ENCODE results near the gene GCDH.
A peak's percentile ranks its signal among the peaks of the same experiment; 100 is the strongest.
"Not testable (repeated sequence)": the region's sequence is repeated elsewhere in the genome, so short reads cannot be mapped to it uniquely, and the experiment has no call there.

Gene GCDH

DNA sequence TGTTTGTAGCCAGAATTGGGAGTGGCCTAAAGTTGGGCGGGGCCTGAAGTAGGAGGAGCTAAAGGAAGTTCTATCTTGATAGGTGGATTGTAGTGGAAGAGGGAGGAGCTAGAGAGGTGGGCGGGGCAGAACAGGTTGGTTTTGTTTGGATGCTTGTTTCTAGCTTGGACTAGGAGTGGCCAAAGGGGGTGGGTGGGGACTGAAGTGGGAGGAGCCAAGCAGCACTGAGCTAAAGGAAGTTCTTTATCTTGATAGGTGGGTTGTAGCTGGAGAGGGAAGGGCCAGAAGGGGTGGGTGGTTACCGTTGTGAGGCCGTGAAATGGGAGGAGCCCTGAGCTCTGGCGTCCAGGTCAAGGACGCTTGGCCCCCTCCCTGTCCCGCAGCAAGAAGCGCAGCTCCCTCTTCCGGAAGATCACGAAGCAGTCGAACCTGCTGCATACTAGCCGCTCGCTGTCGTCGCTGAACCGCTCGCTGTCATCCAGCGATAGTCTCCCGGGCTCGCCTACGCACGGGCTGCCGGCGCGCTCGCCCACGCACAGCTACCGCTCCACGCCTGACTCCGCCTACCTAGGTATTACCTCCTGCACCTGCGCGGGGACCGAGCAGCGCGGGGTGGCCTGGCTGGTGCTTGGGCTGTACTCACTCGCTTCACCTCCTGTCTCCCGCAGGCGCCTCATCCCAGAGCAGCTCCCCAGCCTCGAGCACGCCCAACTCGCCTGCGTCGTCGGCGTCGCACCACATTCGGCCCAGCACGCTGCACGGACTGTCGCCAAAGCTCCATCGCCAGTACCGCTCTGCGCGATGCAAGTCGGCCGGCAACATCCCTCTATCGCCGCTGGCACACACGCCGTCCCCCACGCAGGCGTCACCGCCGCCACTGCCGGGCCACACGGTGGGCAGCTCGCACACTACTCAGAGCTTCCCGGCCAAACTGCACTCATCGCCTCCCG is 17.7 kb upstream of the GCDH start:
- DNase-seq: no peak

DNA sequence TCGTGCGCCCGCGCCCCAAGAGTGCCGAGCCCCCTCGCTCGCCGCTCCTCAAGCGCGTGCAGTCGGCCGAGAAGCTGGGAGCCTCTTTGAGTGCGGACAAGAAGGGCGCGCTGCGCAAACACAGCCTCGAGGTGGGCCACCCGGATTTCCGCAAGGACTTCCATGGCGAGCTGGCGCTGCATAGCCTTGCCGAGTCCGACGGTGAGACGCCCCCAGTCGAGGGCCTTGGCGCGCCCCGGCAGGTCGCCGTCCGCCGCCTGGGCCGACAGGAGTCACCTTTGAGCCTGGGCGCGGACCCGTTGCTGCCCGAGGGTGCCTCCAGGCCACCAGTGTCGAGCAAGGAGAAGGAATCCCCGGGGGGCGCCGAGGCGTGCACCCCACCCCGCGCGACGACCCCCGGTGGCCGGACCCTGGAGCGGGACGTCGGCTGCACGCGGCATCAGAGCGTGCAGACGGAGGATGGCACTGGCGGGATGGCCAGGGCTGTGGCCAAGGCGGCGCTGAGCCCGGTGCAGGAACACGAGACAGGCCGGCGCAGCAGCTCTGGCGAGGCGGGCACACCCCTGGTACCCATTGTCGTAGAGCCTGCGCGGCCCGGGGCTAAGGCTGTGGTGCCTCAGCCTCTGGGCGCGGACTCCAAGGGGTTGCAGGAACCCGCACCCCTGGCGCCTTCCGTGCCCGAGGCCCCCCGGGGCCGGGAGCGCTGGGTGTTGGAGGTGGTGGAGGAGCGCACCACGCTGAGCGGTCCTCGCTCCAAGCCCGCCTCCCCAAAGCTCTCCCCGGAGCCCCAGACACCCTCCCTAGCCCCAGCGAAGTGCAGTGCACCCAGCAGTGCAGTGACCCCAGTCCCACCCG is 16.8 kb upstream of the GCDH start:
- no peak for DNase-seq

DNA sequence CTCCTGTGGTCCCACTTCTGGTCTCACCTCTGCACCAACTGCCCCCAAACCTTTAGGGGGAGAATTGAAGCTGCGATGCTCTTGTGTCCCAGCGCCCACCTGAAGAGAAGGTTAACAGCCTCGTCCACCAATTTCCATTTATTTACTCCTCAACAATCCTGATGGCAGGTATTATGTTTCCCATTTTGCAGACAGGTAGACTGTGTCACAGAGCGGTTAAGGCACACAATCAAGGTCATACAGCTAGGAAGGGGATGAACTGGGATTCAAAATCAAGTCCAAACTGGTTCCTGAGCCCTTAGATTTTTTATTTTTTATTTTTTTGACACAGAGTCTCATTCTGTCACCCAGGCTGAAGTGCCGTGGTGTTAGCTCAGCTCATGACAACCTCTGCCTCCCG is 15.9 kb upstream of the GCDH start:
- DNase-seq: no peak

DNA sequence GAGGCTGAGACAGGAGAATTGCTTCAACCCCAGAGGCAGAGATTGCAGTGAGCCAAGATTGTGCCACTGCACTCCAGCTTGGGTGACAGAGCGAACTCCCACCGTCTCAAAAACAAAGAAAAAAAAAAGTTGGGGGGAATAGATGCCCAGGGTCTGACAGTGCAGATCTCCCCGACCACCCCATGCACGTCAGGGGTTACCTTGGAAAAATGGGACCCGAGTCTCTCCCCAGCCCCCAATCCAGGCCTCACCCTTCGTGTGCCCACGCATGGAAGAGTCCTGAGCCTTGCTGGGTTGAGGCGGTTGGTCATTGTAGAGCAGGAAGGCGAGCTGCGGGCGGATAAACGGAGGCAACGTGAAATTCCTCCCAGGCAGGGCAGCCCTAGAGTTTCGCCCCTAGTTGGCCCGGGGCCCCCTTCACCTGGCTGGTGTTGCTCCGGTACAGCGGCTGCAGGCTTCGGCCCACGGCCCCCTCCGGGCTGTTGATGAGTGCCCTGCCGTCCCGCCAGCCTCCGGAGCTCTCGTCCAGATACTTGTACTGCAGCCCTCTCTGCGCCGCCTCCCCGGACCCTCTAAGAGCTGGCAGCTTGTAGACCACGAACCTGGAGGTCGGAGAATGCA is 10.3 kb upstream of the GCDH start:
- no peak for DNase-seq

DNA sequence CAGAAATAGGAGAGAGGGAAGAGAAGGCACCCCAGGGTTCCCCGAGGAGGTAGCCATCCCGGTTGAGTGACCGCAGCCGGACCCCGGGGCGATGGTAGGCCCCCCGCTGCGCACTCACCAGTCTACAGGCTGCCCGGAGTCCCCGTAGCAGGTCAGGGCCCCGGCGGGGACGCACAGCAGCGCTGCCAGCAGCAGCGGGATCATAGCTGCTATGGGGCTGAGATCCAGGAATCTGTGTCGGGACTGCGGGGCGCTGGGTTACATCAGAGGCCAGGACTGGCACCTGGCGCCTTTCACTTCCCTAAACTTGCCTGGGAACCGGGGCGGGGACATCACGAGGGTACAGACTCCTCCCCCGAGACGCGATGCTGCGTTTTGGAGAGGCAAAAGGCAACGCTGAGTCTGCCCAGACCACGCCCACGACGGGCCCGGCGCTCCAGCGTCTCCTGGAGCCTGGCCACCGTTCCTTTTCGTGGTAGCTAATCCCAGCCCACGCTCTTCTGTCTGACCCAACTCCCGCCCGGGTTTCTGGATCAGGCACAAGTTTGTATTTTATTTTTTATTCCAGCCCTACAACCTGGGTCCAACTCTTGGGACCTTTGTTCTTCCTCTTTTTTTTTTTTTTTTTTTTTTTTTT is 9.7 kb upstream of the GCDH start, which contains the start of gene DNASE2:
TSS of gene DNASE2 (minus strand) at position 278 of the 637 bp plus-strand sequence. CDS start at position 204, 74 bp downstream.
- DNase-seq: peak; percentile 69

DNA sequence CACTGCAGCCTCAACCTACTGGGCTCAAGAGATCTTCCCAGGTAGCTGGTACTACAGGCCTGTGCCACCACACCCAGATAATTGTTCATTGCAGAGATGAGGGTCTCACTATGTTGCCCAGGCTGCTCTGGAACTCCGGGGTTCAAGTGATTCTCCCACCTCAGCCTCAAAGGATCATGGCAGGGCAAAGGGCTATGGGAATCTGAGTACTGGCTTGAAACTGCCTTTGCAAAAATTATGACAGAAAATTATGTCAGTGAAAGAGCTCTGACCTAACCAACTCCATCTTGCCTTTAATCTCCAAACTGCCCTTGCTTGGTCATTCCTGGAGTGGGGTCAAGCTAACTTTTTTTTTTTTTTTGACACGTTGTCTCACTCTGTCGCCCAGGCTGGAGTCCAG is 8.4 kb upstream of the GCDH start:
- no peak for DNase-seq

DNA sequence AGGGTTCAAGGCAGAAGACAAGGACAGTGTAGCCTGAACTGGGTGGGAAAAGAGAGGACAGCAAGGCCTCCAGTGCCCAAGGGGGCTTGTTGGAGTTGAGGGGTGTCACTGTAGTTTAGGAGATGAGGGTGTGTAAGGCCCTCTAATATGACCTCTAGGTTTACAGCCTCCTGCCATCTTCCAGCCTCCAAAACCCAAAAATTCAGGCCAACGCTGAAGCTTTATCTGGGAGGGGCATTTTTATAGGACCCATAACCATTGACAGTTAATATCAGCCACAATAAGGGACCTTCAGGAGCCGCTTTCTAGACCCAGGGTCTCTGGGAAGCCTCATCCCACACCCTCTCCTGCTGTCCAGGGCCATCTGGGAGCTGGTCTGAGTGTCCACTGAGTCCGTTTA is 6.8 kb upstream of the GCDH start:
- no peak for DNase-seq

DNA sequence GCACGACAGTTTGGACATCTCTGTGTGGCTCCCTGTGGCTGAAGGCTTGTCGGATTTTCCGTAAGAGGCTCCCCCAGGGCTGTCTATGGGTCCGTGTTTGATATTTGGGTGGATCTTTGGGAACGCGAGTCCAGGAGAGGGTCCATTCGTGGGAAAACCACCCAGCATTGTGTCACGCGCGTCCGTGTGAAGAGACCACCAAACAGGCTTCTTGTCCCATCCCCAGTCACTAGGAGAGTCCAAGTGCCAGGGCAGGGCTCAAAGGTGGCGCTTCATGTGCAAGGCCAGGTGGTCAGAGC is 6.4 kb upstream of the GCDH start:
- DNase-seq: no peak

DNA sequence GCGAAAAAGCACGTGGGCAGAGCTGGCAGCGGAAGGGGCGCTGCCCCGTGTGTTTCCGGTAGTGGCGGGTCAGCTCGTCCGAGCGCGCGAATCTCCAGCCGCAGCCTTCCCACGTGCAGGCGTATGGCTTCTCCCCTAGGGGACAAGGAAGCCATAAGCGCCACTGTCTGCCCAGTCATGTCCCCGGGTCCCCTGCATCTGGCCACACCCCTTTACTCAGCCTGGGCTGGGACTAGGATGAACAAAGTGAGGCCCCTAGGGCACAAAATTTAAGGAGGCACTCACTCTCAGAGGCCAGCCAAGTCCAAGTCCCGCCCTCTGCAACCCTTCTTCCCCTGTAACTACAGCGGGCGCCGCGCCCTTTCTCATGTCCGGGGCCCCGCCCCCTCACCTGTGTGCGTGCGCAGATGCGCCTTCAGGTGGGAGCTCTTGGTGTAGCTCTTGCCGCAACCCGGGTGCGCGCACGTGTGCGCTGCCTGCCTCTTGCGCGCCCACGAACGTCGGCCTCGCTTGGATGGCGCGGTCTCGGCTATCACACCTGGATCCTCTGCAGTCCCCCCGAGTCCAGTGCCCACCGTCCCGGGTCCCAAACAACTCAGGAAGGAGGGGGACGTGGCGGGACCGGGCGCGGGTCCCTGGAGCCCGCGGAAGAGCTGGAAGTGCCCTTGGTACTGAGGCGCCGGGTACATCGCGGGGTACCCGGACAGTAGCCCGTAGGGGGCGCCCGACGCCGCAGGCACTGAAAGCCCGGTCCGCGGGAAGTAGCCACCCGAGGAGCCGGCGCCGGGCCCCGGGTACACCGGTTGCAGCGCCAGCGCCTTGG is 5.8 kb upstream of the GCDH start:
- no peak for DNase-seq

DNA sequence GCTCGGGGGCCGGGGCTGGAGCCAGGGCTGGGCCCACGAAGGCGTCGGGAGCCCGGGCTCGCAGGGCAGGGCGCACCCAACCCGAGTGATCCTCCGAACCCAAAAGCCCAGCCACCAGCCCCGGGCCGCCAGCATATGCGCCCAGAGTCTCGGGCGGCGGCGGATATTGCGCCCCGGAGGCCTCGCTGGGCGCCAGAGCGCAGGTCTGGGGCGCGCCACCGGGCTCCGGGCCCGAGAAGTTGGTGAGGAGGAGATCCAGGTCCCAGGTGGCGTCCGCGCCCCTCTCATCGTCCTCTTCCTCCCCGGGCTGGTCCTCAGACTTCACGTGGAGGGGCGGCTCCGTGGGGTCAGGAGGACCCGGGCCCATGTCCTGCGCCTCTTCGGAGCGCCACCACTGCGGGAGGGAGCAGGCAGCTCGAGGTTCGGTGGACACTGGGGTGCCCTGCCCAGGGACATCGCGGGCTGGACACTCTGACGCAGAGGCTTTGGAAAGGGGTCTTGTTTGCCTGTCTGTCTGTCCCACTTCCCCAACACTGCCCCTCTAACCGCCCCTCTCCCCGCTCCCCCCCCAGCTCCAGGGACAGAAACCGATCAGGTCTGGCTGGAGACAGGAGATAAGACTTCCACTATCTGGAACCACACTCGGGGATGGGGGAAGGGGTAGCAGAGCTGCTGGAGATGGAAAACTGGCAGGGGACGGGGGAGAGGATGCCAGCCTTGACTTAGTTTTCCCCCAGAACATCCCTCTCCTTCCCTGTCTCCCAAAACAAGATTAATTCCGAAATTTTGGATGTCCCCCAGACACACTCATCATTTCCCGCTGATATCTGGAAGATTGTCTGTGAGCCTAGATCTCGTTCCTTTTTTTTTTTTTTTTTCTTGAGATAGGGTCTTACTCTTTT is 5.0 kb upstream of the GCDH start:
- no peak for DNase-seq

DNA sequence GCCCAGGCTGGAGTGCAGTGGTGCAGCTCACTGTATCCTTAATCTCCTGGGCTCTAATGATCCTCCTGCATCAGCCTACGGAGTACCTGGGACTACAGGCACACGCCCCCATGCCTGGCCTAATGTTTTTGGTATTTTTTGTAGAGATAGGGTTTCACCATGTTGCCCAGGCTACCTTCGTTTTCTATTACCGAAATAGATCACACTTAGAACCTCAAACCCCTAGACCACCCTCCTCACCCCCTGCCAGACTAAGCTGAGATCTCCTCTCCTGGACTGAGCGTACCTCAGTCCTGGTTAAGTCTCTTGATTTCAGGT is 4.3 kb upstream of the GCDH start:
- no peak for DNase-seq

DNA sequence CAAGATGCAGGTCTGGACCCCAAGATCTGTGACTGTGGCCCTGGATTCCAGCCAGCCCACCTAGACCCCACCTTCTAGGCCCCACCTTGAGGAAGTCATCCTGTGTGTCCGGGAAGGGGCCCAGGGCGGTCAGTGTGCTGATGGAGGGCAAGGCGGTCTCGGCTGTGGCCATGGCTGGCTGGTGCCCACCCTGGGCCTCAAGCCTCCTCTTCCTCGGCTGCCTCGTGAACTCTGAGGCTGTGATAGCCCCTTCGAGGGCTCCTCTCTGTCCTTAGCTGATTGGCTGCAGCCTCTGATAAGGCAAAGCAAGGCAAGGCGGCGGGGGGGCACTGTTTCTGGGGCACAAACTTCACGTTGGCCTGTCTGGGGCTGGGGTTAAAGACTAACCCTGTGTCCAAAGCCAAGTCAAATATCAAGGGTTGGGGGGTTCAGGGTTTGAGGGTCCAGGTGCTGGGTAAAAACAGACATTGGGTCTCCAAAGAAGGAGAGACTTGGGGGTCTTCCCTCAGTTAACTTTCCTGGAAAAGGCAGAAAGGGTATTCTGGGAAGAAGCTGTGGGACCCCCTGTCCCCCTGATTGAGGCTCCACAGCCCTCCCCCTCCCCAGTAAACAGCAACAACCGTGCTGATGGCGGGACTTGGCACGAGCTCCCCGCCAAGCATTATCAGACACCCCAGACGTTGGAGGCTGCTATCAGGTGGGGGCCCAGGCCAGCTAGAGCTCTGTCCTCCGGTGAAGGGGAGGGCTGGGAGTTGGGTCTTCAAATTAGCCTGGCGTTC is 3.8 kb upstream of the GCDH start, which contains the start of gene KLF1:
TSS of gene KLF1 (minus strand) at position 233 of the 779 bp plus-strand sequence. CDS start at position 172, 61 bp downstream.
- no peak for DNase-seq

DNA sequence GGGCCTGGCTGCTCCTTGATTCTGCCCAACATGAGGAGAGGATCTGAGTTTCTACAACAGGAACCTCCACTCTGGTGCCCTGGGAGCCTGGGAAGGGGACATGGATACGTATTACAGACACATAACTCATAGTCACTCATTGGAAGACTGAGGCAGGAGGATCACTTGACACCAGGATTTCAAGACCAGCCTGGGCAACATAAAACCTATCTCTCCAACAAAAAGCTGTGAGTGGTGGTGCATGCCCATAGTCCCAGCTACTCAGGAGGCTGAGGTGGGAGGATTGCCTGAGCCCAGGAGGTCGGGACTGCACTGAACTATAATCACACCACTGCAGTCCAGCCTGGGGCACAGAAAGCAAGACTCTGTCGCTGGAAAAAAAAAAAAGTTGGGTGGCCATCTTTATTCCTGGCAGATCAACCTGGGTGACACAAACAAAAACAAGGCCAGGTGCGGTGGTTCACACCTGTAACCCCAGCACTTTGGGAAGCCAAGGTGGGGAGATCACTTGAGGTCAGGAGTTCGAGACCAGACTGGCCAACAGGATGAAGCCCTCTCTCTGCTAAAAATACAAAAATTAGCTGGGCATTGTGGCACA is 2.9 kb upstream of the GCDH start:
- DNase-seq: no peak

DNA sequence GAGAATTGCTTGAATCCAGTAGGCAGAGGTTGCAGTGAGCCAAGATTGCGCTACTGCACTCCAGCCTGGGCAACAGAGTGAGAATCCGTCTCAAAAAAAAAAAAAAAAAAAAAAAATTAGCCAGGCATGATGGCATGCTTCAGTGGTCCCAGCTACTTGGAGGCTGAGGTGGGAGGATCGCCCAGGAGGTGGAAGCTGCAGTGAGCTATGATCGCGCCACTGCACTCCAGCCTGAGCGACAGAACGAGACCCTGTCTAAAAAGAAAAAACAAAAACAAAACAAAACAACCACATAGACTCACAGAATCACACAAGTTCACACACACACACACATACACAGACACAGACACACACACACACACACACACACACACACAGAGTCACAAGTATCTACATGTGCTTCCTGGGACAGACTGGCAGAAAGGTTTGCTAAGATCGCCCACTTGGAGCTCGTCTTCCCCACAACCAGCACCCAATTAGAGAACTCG is 617 bp upstream of the GCDH start:
- not testable (repeated sequence) for DNase-seq

DNA sequence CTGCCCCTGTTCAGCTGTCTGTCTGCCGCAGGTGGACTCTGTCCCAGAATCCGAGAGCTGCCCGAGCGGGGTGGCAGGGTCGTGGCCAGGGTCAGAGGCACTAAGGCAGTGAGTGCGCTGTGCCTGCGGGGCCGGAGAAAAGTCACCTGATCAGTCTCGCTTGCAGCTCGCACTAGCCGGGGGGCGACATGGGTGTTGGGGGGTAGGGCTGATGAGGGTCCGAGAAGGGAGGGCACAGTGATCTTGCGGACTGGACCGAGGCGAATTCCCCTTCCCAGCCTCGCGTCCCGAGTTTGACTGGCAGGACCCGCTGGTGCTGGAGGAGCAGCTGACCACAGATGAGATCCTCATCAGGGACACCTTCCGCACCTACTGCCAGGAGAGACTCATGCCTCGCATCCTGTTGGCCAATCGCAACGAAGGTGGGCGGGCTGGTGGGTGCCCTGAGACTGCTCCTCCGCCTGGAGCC is 627 bp downstream of the GCDH start:
- DNase-seq: no peak

DNA sequence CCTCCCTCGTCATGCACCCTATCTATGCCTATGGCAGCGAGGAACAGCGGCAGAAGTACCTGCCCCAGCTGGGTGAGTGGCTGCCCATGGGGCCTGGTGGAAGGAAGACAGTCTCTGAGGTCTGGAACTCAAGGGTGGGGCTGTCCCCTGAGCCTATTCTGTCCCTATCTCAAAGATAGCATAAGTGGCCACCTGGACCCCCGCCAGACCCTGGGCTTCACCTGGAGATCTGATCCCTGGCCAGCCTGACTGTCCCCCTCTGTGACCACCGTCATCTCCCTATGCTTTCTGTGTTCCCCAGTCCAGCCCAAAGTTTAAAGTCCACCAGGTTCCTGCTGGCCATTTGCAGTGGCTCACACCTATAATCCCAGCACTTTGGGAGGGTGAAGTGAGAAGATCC is 2.6 kb downstream of the GCDH start:
- no peak for DNase-seq

DNA sequence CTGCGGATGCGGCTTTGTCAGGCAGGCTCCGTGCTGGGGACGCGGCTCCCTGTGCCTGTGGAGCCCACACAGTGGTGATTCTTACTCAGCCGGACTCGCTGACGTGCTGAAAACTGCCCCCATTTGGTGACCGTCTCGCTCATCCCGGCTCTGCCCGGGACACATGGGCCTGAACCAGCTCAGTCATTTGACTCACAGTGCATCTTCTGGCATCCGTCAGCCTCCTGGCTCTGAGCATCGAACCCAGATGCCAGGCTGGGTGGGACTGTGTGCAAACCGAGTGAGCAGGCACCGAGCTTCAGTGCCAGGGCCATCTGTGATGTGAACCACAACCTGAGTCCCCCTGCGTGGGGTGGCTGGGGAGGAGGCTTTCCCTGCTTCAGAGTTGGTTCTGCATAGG is 5.5 kb downstream of the GCDH start:
- DNase-seq: no peak

DNA sequence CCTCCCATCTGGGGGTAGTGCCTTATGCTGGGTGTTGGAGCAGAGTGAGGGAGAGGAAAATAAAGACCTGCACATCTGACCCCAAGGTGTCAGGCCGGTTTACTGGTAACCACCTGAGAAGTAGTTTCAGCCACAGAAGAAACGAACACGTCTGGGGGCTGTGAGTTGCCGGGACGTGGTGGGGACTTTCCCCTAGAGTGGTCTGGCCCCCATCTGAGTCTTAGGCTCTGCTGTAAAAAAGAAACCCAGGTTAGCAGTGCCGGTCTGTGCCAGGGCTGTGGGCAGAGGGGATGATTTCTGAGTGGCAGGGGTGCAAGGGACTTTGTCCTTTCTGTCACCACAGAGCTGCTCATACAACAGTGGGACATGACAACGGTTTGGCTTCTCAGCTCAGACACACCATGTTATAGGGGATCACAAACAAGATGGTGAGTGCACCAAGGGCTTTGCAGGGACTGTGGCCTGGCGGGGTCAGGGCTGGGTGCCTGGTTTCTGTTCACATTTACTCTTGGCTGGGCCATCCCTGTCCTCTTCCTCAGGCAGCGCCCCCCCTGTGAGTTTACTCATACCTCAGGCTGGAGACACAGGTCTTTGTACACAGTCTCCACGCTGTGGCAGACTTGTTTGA is 9.0 kb downstream of the GCDH start:
- no peak for DNase-seq

DNA sequence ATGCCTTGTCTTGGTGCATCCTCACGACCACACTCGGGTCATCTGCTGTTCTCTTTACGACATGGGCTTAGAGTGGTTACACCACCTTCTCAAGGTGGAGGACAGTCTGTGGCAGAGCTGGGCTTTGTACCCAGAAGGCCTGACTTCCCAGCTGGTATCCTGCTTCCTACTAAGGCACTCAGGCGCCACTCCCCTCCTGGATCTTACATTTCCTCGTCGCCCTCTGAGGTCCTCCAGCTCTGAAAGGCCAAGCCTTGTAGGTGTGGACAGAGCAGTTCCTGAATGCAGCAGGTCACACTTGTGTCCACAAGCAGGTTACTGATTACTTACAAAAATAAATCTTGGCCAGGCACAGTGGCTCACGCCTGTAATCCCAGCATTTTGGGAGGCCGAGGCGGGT is 16.2 kb downstream of the GCDH start:
- no peak for DNase-seq

Measured in SIG-M5 (cell line).